GM18520 (cell line): Measurements from ENCODE around the gene DTL.
A peak's percentile ranks its signal among the peaks of the same experiment; 100 is the strongest.
"Not testable (repeated sequence)": the region's sequence is repeated elsewhere in the genome, so short reads cannot be mapped to it uniquely, and the experiment has no call there.

Experiments
- ATAC-seq: cut with Tn5 transposase; IDR thresholded peaks from one replicate; pipeline ENCODE4 v1.9.1; 2021; ENCODE audit not compliant: unreplicated experiment

Gene DTL

GRCh38 chr1:212035123-212035834 lies at the start of gene DTL, which contains the start of gene INTS7:
DTL (plus strand) TSS chr1:212035748; CDS start chr1:212035891, 143 bp downstream.
INTS7 (minus strand) TSS chr1:212035557; CDS start chr1:212035437, 120 bp downstream.
- ATAC-seq: peak; percentile 60

DNA sequence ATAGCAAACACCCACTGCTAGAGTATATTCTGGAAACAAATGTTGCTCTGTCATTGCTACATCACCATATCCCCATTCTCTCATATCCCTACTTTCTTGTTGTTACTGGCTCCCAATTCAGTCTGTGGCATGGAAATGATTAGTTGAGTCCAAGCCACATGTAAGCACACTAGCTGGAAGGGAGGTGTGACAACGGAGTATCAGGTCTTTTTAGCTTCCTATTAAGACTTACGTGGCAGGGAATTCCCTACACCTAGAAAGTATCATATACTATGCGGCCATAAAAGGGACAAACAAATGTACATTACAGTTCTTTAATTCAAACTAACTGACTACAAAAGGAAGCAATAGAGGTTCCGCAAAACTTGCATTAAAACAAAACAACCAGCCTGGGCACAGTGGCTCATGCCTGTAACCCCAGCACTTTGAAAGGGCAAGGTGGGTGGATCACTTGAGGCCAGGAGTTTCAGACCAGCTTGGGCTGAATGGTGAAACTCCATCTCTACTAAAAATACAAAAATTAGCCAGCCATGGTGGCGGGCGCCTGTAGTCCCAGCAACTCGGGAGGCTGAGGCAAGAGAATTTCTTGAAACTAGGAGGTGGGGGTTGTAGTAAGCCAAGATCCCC lies 48.8 kb upstream of the DTL start:
- ATAC-seq: no peak

DNA sequence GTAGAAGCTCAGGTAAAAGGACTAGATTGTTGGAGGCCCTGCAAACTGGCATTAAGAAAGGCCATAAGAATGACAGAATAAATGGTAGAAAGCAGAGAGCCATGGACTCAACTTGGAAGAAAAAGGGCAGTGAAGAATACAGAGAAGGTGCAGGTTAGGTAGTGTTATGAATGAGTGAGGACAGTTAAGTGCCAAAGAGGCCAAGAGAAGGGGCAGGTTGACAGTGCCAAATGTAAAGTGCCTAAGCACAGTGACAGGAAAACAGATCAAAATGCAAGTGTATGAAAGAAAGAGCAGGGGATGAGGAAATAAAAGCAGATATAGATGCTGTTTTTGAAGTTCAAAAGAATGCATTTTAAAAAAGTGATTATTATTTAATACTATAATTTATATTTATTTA lies 43.9 kb upstream of the DTL start:
- no peak for ATAC-seq

DNA sequence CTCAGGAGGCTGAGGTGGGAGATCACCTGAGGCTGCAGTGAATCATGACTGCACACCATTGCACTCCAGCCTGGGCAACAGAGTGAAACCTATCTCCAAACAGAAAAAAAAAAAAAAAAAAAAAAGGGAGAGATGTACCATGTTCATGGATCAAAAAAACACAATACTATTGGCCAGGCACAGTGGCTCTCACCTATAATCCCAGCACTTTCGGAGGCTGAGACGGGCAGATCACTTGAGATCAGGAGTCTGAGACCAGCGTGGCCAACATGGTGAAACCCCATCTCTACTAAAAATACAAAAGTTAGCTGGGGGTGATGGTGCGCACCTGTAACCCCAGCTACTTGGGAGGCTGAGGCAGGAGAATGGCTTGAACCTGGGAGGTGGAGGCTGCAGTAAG lies 38.1 kb upstream of the DTL start:
- ATAC-seq: not testable (repeated sequence)

- ATAC-seq: no peak
Measured at GRCh38 chr1:212002536-212002935, 33.0 kb upstream of the DTL start.

DNA sequence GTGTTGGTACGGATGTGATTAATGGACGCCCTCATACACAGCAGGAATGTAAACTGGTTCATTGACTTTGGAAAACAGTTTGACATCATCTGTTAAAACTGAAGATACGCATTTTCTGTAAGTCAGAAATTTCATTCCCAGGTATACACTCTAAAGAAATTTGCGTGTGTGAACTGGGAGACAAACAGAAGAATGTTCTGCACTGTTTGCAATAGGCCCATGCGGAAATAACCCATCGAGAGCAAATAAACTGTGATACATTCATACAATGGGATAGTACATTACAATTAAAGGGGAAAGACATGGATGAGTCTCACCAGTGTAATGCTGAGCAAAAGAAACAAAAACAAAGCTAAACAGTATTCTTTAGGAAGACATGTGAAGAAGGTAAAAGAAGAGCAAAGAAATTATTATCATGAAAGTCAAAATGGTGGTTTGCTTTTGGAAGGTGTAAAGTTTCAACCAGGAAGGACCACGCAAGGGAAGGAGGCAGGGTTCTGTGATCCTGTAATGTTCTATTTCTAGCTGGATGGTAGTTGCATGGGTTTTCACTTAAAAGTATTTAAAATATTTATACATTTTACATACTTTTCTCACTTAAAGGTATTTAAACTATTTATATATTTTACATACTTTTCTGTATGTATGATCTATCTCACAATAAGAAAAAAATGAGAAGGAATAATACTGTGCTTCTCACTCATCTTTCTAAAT lies 30.5 kb upstream of the DTL start:
- no peak for ATAC-seq

DNA sequence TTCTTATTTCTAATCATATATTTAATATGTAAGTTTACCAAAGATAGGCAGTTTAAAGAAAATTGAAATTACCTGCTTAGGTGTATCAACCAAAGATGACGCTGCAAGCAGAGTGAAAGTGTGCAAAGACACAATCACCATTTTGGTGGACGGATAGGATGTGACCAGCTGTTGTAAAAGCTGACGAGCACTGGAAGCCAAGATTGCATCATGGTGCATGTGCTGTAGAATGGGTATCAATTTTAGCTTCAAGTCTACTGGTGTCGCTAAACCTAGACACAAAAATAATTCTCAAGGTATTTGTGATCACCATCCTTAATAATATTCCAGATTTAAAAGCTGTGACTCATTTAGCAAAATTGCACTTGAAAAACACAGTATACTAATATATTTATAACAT lies 28.4 kb upstream of the DTL start:
- no peak for ATAC-seq

DNA sequence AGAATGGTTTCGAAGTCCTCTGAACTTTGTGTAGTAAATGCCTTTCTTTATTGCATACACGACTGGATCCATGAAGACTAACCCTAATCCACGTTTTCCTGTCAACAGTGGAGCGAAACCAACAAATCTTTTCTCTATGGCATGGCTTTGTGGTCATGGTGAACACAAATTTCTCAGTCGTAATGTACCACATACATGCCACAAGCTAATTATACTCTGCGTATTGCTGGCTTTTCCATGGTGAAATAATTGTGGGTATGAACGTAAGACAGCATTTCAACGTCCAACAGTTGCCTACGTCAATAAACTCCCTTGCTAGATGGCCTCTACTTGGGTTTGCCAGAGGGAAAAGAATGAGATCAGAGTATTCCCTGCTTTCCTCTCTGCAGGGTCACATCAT lies 27.7 kb upstream of the DTL start:
- no peak for ATAC-seq

GRCh38 chr1:212009561-212009960 lies 26.0 kb upstream of the DTL start:
- no peak for ATAC-seq

DNA sequence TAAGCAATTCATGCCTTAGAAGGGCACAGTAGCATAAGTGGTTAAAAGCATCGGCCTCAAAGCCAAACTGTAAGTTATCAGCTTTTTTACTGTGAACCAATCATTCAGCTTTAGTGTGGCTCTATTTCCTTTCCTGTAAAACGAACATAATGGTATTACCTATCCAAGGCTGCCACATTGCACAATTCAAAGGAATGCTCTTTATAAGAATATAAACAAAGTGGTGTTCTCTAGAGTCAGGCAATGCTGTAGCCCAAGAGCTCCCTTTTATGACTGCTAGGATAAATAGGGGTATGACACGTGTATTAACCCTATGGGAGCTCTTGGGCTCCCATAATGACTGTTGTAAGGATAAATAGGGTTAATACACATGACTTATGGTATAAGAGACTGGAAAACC lies 25.5 kb upstream of the DTL start:
- ATAC-seq: no peak

DNA sequence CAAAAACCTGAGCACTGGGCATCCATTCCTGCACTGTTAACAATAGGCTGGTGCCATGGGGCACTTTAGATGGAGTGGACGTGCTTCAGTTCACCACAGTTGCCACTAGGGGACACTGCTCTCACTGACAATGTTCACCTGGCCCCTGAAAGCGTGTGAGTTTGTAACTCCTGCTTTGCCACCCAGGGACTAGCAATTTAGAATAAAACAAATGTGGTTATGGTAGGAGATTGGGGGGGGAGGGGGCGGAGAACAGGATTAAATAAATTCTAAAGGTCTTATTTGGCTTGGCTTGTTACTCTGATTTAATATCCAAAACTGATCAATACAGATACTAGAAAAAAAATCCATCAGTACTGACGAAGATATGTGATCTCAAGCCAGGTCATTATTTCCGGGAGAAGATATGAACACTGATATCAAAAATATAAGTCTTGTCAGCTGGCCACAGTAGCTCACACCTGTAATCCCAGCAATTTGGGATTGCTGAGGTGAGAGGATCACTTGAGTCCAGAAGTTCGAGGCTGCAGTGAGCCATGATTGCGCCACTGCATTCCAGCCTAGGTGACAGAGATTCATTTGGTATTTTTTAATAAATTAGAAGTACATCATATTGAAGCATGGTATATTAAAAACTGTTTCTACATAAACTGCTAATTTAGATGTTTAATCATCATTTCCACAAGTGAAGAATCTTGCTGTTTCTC lies 23.4 kb upstream of the DTL start:
- ATAC-seq: peak; percentile 93

- ATAC-seq: no peak
Measured at GRCh38 chr1:212013672-212014071, 21.9 kb upstream of the DTL start.

DNA sequence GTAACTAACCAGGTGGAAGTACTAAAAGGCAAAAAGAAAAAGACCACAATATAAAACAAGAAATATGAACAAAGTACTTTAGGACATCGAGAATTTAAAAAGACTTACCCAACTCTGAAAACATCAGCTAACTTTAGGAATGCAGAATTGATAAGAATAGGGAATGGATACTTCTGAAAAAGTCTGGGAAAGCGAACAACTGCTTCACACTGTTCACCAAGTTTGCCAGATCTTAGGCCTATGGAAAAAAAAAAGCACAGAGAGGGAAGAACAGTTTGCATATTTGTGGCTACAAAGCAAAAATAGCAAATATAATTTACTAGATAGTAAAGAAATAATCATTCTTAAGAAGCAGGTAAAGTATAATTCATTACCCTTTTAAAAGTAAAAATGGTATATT lies 14.6 kb upstream of the DTL start:
- no peak for ATAC-seq

- no peak for ATAC-seq
Measured at GRCh38 chr1:212021563-212021962, 14.0 kb upstream of the DTL start.

- not testable (repeated sequence) for ATAC-seq
Measured at GRCh38 chr1:212022908-212023307, 12.6 kb upstream of the DTL start.

DNA sequence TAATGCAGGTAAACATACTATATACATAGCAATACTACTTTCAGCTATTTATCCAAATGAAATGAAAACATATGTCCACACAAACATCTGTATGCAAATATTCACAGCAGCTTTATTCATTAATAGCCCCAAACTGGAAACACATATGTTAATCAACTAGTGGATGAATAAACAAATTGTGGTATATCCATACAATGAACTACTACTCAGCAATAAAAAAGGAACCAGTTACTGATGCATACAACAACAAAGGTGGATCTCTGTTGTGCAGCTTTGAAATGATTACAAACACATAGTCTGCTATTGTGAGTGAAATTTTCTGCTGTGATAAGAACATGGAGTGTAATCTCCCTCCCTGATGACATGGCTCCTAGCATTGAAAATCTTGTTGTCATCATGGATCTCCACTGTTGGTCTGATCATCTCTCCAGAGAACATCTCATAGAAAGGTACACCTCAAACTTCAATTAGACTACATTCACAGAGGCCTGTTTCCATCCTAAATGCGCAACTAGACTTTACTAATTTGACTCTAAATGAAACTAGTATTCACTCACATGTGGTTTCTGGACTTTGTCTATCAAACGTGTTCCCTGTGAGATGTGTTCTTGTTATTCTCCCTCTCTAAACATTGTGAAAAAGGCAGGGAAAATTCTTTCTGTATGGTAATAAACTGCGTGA lies 10.9 kb upstream of the DTL start:
- no peak for ATAC-seq

GRCh38 chr1:212027727-212028126 lies 7.8 kb upstream of the DTL start:
- ATAC-seq: not testable (repeated sequence)

- no peak for ATAC-seq
Measured at GRCh38 chr1:212030936-212031528, 4.5 kb upstream of the DTL start.

GRCh38 chr1:212034516-212035122 lies 929 bp upstream of the DTL start:
- ATAC-seq: peak; percentile 6
